ENCODE measurements around the gene CNNM3.

The CNNM3 gene

DNA sequence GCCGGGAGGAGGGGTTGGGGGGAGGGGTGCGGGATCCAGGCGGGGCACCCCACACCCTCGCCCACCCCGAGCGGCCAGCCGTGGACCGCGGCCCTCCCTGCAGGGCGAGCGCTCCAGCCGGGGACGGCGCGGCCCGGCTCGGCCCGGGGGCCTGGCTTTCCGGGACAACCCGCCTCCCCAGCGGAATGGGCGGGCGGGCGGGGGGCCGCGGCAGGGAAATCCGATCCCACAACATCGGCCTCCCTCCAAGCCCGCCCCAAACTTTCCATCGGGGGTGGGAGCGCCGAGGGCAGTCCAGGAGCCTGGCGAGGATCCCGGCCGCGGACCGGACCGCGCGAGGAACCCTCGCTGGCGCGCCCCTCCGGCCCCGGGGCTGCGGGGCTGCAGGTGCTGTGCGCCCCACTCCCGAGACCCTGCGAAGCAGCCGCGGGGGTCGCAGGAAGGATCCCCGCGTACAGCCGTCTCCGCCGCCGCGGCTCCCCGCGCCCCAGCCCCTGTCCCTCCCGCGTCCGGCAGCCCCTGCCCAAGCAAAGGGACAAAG is 53.3 kb downstream of the CNNM3 start:
- POLR2A ChIA-PET: interaction anchor here (0.7 to 3.7 kb wide), 3 partner anchors 12 to 244 kb away, joined by 3 to 39 read pairs (median 6); partner anchors contain the start of genes ANKRD36 and ANKRD39
- CTCF ChIA-PET: interaction anchor here (0.6 to 3.9 kb wide), 4 partner anchors 11 to 243 kb away, joined by 3 to 33 read pairs (median 4); partner anchors contain the start of genes ANKRD36 and ANKRD39
- peaks cover 0 to 34% of the 10 kb centered on the region in 2 experiments; a peak in 1 of 3 replicates for H3K36me3 ChIP-seq (ENCODE audit: control insufficient read depth in 2 of 2, insufficient read depth in 1 of 2, low read length in 2 of 2)
- no peak for TF ChIP-seq ZNF16 (tag by site-specific recombination; IDR thresholded peaks at IDR 0.05; ENCODE audit: low read depth)
- TF ChIP-seq HOXC10 (CRISPR knock-in tag; IDR thresholded peaks at IDR 0.05): 0 out of 2 replicates have a peak, but pooled peaks have one; percentile 27
- TF ChIP-seq SP2 (tag by site-specific recombination; IDR thresholded peaks at IDR 0.05): 0 out of 2 replicates have a peak, but pooled peaks have one; percentile 18
- no peak for TF ChIP-seq ZFP37 (tag by site-specific recombination; IDR thresholded peaks at IDR 0.05)
- no peak for TF ChIP-seq ZNF777 (tag by site-specific recombination; IDR thresholded peaks at IDR 0.05; ENCODE audit: borderline replicate concordance)
- TF ChIP-seq ZNF202 (tag by site-specific recombination; IDR thresholded peaks at IDR 0.05; ENCODE audit: borderline replicate concordance): no peak
- TF ChIP-seq ZNF530 (tag by site-specific recombination; IDR thresholded peaks at IDR 0.05; ENCODE audit: low read depth): no peak
- TF ChIP-seq, protein P1, sequence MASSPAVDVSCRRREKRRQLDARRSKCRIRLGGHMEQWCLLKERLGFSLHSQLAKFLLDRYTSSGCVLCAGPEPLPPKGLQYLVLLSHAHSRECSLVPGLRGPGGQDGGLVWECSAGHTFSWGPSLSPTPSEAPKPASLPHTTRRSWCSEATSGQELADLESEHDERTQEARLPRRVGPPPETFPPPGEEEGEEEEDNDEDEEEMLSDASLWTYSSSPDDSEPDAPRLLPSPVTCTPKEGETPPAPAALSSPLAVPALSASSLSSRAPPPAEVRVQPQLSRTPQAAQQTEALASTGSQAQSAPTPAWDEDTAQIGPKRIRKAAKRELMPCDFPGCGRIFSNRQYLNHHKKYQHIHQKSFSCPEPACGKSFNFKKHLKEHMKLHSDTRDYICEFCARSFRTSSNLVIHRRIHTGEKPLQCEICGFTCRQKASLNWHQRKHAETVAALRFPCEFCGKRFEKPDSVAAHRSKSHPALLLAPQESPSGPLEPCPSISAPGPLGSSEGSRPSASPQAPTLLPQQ (tag by site-specific recombination; IDR thresholded peaks at IDR 0.05): no peak
- TF ChIP-seq, protein P2, sequence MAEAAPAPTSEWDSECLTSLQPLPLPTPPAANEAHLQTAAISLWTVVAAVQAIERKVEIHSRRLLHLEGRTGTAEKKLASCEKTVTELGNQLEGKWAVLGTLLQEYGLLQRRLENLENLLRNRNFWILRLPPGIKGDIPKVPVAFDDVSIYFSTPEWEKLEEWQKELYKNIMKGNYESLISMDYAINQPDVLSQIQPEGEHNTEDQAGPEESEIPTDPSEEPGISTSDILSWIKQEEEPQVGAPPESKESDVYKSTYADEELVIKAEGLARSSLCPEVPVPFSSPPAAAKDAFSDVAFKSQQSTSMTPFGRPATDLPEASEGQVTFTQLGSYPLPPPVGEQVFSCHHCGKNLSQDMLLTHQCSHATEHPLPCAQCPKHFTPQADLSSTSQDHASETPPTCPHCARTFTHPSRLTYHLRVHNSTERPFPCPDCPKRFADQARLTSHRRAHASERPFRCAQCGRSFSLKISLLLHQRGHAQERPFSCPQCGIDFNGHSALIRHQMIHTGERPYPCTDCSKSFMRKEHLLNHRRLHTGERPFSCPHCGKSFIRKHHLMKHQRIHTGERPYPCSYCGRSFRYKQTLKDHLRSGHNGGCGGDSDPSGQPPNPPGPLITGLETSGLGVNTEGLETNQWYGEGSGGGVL (tag by site-specific recombination; IDR thresholded peaks at IDR 0.05): peak; percentile 62
- TF ChIP-seq, protein P3, sequence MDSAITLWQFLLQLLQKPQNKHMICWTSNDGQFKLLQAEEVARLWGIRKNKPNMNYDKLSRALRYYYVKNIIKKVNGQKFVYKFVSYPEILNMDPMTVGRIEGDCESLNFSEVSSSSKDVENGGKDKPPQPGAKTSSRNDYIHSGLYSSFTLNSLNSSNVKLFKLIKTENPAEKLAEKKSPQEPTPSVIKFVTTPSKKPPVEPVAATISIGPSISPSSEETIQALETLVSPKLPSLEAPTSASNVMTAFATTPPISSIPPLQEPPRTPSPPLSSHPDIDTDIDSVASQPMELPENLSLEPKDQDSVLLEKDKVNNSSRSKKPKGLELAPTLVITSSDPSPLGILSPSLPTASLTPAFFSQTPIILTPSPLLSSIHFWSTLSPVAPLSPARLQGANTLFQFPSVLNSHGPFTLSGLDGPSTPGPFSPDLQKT (IDR thresholded peaks at IDR 0.05; ENCODE audit: borderline replicate concordance, low read depth, low read length): no peak
- no peak for TF ChIP-seq ZNF76 (tag by site-specific recombination; IDR thresholded peaks at IDR 0.05; ENCODE audit: borderline replicate concordance, low read depth)
- peak; percentile 41; the same call in 1 of the 2 replicates for TF ChIP-seq ZBTB20 (tag by site-specific recombination; IDR thresholded peaks at IDR 0.05)
- TF ChIP-seq, protein P4, sequence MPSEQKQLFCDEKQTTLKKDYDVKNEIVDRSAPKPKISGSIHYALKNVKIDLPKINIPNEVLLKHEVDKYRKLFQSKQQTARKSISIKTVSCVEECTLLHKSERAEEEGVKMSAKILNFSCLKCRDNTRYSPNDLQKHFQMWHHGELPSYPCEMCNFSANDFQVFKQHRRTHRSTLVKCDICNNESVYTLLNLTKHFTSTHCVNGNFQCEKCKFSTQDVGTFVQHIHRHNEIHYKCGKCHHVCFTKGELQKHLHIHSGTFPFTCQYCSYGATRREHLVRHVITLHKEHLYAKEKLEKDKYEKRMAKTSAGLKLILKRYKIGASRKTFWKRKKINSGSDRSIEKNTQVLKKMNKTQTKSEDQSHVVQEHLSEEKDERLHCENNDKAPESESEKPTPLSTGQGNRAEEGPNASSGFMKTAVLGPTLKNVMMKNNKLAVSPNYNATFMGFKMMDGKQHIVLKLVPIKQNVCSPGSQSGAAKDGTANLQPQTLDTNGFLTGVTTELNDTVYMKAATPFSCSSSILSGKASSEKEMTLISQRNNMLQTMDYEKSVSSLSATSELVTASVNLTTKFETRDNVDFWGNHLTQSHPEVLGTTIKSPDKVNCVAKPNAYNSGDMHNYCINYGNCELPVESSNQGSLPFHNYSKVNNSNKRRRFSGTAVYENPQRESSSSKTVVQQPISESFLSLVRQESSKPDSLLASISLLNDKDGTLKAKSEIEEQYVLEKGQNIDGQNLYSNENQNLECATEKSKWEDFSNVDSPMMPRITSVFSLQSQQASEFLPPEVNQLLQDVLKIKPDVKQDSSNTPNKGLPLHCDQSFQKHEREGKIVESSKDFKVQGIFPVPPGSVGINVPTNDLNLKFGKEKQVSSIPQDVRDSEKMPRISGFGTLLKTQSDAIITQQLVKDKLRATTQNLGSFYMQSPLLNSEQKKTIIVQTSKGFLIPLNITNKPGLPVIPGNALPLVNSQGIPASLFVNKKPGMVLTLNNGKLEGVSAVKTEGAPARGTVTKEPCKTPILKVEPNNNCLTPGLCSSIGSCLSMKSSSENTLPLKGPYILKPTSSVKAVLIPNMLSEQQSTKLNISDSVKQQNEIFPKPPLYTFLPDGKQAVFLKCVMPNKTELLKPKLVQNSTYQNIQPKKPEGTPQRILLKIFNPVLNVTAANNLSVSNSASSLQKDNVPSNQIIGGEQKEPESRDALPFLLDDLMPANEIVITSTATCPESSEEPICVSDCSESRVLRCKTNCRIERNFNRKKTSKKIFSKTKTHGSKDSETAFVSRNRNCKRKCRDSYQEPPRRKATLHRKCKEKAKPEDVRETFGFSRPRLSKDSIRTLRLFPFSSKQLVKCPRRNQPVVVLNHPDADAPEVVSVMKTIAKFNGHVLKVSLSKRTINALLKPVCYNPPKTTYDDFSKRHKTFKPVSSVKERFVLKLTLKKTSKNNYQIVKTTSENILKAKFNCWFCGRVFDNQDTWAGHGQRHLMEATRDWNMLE (tag by site-specific recombination; conservative IDR thresholded peaks at IDR 0.05; ENCODE audit: low read depth): no peak
- TF ChIP-seq, protein P5, sequence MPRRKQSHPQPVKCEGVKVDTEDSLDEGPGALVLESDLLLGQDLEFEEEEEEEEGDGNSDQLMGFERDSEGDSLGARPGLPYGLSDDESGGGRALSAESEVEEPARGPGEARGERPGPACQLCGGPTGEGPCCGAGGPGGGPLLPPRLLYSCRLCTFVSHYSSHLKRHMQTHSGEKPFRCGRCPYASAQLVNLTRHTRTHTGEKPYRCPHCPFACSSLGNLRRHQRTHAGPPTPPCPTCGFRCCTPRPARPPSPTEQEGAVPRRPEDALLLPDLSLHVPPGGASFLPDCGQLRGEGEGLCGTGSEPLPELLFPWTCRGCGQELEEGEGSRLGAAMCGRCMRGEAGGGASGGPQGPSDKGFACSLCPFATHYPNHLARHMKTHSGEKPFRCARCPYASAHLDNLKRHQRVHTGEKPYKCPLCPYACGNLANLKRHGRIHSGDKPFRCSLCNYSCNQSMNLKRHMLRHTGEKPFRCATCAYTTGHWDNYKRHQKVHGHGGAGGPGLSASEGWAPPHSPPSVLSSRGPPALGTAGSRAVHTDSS (tag by site-specific recombination; IDR thresholded peaks at IDR 0.05): no peak
- H3K4me3 ChIP-seq (ENCODE audit: low read depth, low read length): peak overlapping the region; percentile 87
- peaks cover 3% of the 10 kb centered on the region; the same call in 1 of the 2 replicates for H3K4me1 ChIP-seq (ENCODE audit: control insufficient read depth, insufficient read depth, low read length)
- no peaks in the 10 kb centered on the region for H3K9me3 ChIP-seq (ENCODE audit: control insufficient read depth, insufficient read depth, low read depth, low read length)
- H3K27ac ChIP-seq (ENCODE audit: extremely low read depth, low read depth, low read length): peak overlapping the region; percentile 93
